Astrocyte (in vitro differentiated cells and primary cell): ENCODE data around the gene SAMD9L.

Source experiments
- CTCF ChIP-seq: IDR thresholded peaks from 2 replicates; pipeline ENCODE4 v1.5.1; 2011; ENCODE audit warnings: low read depth, mild to moderate bottlenecking, inconsistent platforms, low read length, moderate library complexity; ENCODE audit not compliant: insufficient read depth
- EZH2 ChIP-seq: IDR thresholded peaks from 2 replicates; pipeline ENCODE4 v1.6.1; 2012; ENCODE audit warnings: mild to moderate bottlenecking, low read length, inconsistent platforms; ENCODE audit not compliant: insufficient read depth

GRCh38 chr7:93108003-93108402 lies 40.2 kb downstream of the SAMD9L start:
- no peak for TF ChIP-seq CTCF
- no peak for TF ChIP-seq EZH2
